GM19193 (cell line): ENCODE results near the gene KLHL33.

Source experiments
- POLR2A ChIP-seq: IDR thresholded peaks from 4 replicates; pipeline ENCODE4 v1.6.1; 2011; ENCODE audit not compliant: insufficient read depth, insufficient read length; ENCODE audit errors: extremely low read depth

KLHL33 gene

GRCh38 chr14:20400965-20401593 is 34.9 kb downstream of the KLHL33 start:
- TF ChIP-seq POLR2A = no peak

GRCh38 chr14:20400589-20400964 is 35.4 kb downstream of the KLHL33 start:
- TF ChIP-seq POLR2A = no peak

GRCh38 chr14:20397511-20397910 is 38.5 kb downstream of the KLHL33 start:
- no peak for TF ChIP-seq POLR2A

GRCh38 chr14:20391505-20391904 is 44.5 kb downstream of the KLHL33 start:
- no peak for TF ChIP-seq POLR2A

- TF ChIP-seq POLR2A = no peak
Observed at GRCh38 chr14:20388159-20388558, 47.8 kb downstream of the KLHL33 start.

DNA sequence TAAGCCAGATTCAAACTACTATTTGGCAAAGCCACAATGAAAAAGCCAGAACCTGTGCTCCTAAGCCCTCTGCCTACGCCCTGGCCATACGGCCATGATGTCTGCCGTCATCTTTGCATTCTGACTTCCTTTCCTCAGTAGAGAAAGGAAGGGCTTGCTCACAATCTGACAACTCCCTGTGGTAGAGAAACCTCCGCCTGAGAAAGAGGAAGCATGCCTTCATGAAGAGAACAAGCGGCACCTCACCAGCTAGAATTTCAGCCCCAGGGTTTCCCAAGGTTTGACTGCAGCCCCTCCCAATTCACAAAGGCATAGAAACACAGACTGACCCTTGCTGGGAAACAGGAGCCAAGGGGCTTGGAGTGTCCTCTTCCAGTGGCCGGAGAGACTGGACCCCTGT is 48.4 kb downstream of the KLHL33 start:
- no peak for TF ChIP-seq POLR2A

GRCh38 chr14:20386276-20386855 is 49.6 kb downstream of the KLHL33 start:
- TF ChIP-seq POLR2A = no peak

DNA sequence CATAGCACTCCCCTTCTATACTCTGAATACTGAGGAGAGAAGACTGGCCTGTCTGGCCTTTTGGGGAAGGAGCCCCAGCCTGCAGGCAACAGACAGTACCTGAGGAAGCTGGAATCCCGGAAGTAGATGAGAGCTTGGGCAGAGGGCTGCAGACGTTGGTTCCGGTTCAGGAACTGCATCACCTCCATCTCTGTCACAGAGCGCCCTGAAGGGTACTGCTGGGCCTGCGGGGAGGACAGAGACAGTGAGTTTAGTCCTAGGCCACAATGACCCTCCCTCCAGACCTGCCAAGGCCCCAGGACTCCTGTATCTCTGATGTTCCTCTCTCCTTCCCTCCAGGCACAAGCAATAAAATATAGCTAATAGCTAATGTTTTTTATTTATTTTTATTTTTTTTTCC is 51.1 kb downstream of the KLHL33 start:
- TF ChIP-seq POLR2A = no peak

GRCh38 chr14:20384321-20384720 is 51.6 kb downstream of the KLHL33 start:
- no peak for TF ChIP-seq POLR2A

GRCh38 chr14:20383636-20384035 is 52.3 kb downstream of the KLHL33 start:
- TF ChIP-seq POLR2A = no peak

DNA sequence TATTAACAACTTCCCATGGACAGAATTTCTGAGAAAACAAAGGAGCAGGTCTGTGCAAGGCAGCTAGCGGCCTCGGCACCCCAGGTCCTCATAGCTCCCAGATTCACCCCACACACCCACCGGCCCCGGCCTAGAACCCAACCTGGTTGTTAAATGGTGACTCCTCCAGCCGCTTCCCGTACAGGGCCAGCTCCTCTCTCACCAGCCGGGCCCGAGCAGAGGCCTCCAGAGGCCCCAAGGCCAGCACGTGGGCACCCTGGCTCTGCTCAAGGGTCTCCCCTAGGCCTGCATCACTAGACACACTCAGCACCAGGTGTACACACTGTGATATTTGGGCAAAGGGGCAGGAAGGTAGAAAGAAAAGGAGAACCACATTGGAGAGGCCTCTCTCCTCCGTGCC is 52.9 kb downstream of the KLHL33 start:
- TF ChIP-seq POLR2A = no peak

GRCh38 chr14:20382526-20382925 is 53.4 kb downstream of the KLHL33 start:
- TF ChIP-seq POLR2A = no peak

DNA sequence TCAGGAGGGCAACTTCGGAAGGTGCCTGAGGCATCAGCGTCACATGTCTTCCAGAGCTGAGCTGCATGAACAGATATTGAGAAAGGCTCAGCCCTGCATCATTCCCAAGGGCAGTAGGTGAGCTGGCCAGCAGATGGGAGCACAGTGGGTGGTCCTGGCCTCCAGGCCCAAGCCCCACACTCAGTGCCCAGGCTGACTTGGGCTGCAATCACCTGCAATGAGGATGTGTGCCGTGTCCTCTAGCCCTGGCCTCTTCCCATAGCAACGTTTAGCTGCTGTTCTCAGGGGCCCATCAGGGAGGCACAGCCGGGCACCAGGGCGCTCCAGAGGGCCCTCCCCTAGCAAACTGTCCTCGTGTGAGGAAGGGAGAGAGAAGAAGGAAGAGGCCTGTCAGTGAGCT is 54.6 kb downstream of the KLHL33 start:
- no peak for TF ChIP-seq POLR2A

DNA sequence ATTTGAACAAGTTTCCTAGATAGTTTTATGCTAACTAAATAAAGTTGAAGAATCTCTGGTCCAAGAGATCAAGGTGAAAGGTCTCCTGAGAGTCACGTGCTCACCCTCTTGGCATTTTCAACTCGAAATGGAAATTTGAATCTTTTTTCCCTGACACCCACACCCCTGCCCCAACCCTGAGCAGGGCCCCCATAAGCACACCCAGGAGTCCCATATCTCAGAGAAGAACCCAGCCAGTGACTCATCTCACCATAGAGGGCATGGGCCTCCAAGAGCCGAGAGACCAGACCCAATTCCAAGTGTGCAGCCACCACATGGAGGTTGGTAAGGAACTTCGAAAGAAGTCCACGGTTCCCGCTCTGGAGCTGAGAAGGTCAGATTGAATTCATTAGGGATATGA is 55.3 kb downstream of the KLHL33 start:
- no peak for TF ChIP-seq POLR2A

DNA sequence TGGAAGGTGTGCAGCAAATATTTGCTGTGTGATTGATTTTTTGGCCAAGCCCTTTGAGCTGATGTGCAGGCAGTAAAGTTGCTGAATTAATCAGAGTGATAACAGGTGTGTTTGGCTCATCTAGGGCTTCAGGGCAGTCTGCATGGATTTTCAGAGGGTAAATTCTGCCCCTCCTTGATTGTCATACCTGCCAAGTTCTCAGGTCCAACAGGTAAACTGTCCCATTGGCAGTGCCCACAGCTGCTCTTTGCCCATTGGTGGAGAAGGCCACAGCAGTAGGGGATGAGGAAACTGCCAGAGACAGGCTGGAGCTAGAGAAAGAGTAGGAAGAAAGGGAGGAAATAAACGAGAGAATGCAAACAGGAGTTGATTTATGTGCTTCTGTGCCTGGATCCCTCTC is 56.2 kb downstream of the KLHL33 start:
- no peak for TF ChIP-seq POLR2A

- TF ChIP-seq POLR2A = no peak
Observed at GRCh38 chr14:20377171-20377570, 58.8 kb downstream of the KLHL33 start.
